HG03066 (cell line): Measurements from ENCODE around the gene ENTREP3.

ENCODE experiments used
- ATAC-seq: cut with Tn5 transposase; IDR thresholded peaks from one replicate; pipeline ENCODE4 v1.9.1; 2021; ENCODE audit warnings: low read depth; ENCODE audit not compliant: unreplicated experiment

The ENTREP3 gene

GRCh38 chr1:155205969-155206593 lies 49.2 kb downstream of the ENTREP3 start:
- ATAC-seq = no peak

GRCh38 chr1:155205035-155205434 lies 50.2 kb downstream of the ENTREP3 start:
- no peak for ATAC-seq

- no peak for ATAC-seq
Measured at GRCh38 chr1:155202731-155203515, 52.4 kb downstream of the ENTREP3 start.

- no peak for ATAC-seq
Measured at GRCh38 chr1:155202198-155202597, 53.1 kb downstream of the ENTREP3 start.

GRCh38 chr1:155200920-155201319 lies 54.4 kb downstream of the ENTREP3 start:
- no peak for ATAC-seq

DNA sequence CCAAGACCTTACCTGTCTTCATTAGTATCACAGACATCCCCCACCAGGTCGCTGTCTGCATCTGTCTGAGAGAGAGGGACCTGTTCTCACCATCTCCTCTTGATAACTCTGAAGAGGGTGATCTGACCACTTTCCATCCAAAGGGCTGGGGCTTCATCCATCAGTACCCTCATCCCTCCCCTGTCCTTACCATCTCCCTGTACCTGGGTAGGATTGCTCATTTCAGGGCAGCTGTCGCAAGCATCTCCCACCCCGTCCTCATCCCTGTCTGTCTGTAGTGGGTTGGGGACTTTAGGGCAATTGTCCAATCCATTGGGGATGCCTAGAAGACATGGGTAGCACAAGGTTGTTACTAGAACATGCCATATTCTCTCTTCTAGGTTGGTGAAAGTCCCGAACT lies 55.5 kb downstream of the ENTREP3 start:
- ATAC-seq = no peak

GRCh38 chr1:155198547-155198906 lies 56.8 kb downstream of the ENTREP3 start:
- no peak for ATAC-seq

DNA sequence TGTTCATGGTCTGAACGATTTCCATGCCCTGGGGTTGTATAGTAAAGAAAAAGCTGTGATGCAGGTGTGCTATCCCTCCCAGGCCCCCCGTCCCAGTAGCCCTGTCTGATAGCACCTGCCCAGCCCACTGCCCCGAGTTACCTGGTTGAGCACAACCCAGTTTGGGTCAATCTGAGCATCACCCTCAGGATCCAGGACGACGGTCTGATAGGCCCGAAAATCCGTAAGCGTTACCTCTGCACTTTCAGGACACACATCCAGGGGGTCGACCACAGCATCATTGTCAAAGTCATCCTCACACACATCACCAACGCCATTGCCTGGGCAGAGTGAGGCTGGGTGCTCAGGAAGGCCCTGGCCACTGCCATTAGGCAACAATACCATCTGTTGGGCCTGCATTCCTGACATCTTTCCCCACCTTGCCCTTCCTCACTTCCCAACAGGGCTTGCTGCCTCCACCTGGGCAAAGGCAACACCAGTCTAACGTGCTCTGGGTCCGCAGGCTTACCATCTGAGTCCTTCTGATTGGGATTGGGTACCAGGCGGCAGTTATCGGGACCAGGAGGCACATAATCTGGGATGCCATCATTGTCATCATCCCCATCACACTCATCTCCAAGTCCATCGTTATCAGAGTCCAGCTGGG lies 57.3 kb downstream of the ENTREP3 start:
- no peak for ATAC-seq
